ENCODE data around the gene SMARCA4.
"Not testable (repeated sequence)": the region's sequence is repeated elsewhere in the genome, so short reads cannot be mapped to it uniquely, and the experiment has no call there.

Gene SMARCA4

GRCh38 chr19:10988380-10988779 is 27.6 kb downstream of the SMARCA4 start:
- Histone ChIP-seq H3K36me3 (peaks cover 91% of the 10 kb centered on the region), H3K4me1 (no peaks in the 10 kb centered on the region)
- TF ChIP-seq CTCF (IDR thresholded peaks at IDR 0.05; ENCODE audit: low read depth, low read length) = no peak

GRCh38 chr19:10988921-10989320 is 28.1 kb downstream of the SMARCA4 start:
- Histone ChIP-seq H3K27me3 (no peaks in the 10 kb centered on the region), H3K4me1 (no peaks in the 10 kb centered on the region), H3K9me3 (no peaks in the 10 kb centered on the region), H3K36me3 (peaks cover 90% of the 10 kb centered on the region), H3K4me3 (ENCODE audit: low read depth, low read length) (no peak overlapping the region)
- TF ChIP-seq CTCF (IDR thresholded peaks at IDR 0.05; ENCODE audit: low read depth, low read length) = no peak
- no peak for DNase-seq

More at GRCh38 chr19:10988380-10988779, 27.6 kb downstream of the SMARCA4 start:
- no peaks in the 10 kb centered on the region for H3K27me3 ChIP-seq
- DNase-seq = no peak
- no peaks in the 10 kb centered on the region for H3K9me3 ChIP-seq
- no peak overlapping the region for H3K4me3 ChIP-seq (ENCODE audit: low read depth, low read length)

GRCh38 chr19:10991076-10991475 is 30.2 kb downstream of the SMARCA4 start:
- no peaks in the 10 kb centered on the region for H3K4me1 ChIP-seq
- H3K27me3 ChIP-seq = no peaks in the 10 kb centered on the region
- H3K9me3 ChIP-seq = no peaks in the 10 kb centered on the region
- DNase-seq = no peak
- peaks cover 87% of the 10 kb centered on the region for H3K36me3 ChIP-seq
- no peak overlapping the region for H3K4me3 ChIP-seq (ENCODE audit: low read depth, low read length)
- no peak for TF ChIP-seq CTCF (IDR thresholded peaks at IDR 0.05; ENCODE audit: low read depth, low read length)

GRCh38 chr19:10991521-10992081 is 30.8 kb downstream of the SMARCA4 start:
- Histone ChIP-seq H3K36me3 (peaks cover 87% of the 10 kb centered on the region), H3K9me3 (no peaks in the 10 kb centered on the region), H3K4me3 (ENCODE audit: low read depth, low read length) (no peak overlapping the region), H3K4me1 (no peaks in the 10 kb centered on the region), H3K27me3 (no peaks in the 10 kb centered on the region)
- DNase-seq = no peak
- TF ChIP-seq CTCF (IDR thresholded peaks at IDR 0.05; ENCODE audit: low read depth, low read length) = no peak

GRCh38 chr19:10992174-10992573 is 31.3 kb downstream of the SMARCA4 start:
- H3K36me3 ChIP-seq = peaks cover 85% of the 10 kb centered on the region
- H3K4me1 ChIP-seq; H3K9me3 ChIP-seq; DNase-seq; H3K4me3 ChIP-seq (ENCODE audit: low read depth, low read length); H3K27me3 ChIP-seq: not testable (repeated sequence)

- TF ChIP-seq CTCF (IDR thresholded peaks at IDR 0.05; ENCODE audit: low read depth, low read length) = no peak
- Histone ChIP-seq H3K9me3 (no peaks in the 10 kb centered on the region), H3K4me3 (ENCODE audit: low read depth, low read length) (no peak overlapping the region), H3K36me3 (peaks cover 84% of the 10 kb centered on the region), H3K4me1 (no peaks in the 10 kb centered on the region), H3K27me3 (no peaks in the 10 kb centered on the region)
- no peak for DNase-seq
Measured at GRCh38 chr19:10995926-10996600, 35.2 kb downstream of the SMARCA4 start.

Data from BE2C (cell line).